ENCODE data around the gene DNMBP. TPM values are rescaled to one million over a fixed set of nuclear protein-coding genes. Genes with fewer than 3 reads are reported as not detected.

DNMBP gene
- total and polyA plus RNA-seq, 2 experiments from 2014 or later: 12.4 to 18.5 TPM

DNA sequence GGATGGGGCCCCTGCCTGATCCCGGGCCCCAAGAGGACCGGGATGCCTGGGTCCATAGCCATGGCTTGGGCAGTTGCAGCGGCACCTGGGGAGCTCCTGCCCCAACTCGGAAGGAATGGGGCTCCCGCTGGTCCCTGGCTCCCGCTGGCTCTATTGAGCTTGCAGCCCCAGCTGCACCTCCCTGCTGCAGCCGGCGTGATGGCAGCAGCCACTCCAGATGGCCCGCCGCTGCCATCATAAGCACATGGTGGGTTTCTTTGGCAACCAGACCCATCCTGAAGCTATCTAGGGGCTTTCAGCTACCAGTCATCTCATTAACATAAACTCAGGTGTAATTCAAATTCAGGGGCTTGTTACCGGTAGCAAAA is 11.1 kb upstream of the DNMBP start:
- no peak overlapping the region for H2AFZ ChIP-seq
- no peaks in the 10 kb centered on the region for H3K79me2 ChIP-seq (ENCODE audit: insufficient read depth)
- no peaks in the 10 kb centered on the region for H3K9me3 ChIP-seq (ENCODE audit: low read depth)
- no peak for TF ChIP-seq EZH2phosphoT487 (IDR thresholded peaks at IDR 0.05; ENCODE audit: insufficient read depth, low read depth)
- no peak for TF ChIP-seq EZH2 (IDR thresholded peaks at IDR 0.05; ENCODE audit: insufficient read depth, poor library complexity, severe bottlenecking)
- no peak overlapping the region for H3K9ac ChIP-seq
- H4K20me1 ChIP-seq (ENCODE audit: insufficient read depth): no peaks in the 10 kb centered on the region
- no peaks in the 10 kb centered on the region for H3K4me1 ChIP-seq (ENCODE audit: insufficient read depth)
- H3K4me3 ChIP-seq: no peak overlapping the region
- no peak for DNase-seq
- H3K9me2 ChIP-seq (ENCODE audit: insufficient read depth): no peaks in the 10 kb centered on the region
- no peaks in the 10 kb centered on the region for H3K36me3 ChIP-seq (ENCODE audit: low read depth)
- no peak overlapping the region for H3K4me2 ChIP-seq (ENCODE audit: unreplicated experiment)
- WGBS, 2 experiments (ENCODE audit: low coverage in 1 of 2, low lambda C conversion rate in 2 of 2, missing lambda C conversion rate in 2 of 2): 41 to 44% methylated on average over 9 to 11 of the region's 11 CpGs
- no peaks in the 10 kb centered on the region for H3K27me3 ChIP-seq (replicated peaks; ENCODE audit: insufficient read depth)
- H3K27ac ChIP-seq: no peak overlapping the region
- in situ Hi-C loops (cut with MboI): no loop called here
- H3F3A ChIP-seq (ENCODE audit: insufficient read depth): no peaks in the 10 kb centered on the region

DNA sequence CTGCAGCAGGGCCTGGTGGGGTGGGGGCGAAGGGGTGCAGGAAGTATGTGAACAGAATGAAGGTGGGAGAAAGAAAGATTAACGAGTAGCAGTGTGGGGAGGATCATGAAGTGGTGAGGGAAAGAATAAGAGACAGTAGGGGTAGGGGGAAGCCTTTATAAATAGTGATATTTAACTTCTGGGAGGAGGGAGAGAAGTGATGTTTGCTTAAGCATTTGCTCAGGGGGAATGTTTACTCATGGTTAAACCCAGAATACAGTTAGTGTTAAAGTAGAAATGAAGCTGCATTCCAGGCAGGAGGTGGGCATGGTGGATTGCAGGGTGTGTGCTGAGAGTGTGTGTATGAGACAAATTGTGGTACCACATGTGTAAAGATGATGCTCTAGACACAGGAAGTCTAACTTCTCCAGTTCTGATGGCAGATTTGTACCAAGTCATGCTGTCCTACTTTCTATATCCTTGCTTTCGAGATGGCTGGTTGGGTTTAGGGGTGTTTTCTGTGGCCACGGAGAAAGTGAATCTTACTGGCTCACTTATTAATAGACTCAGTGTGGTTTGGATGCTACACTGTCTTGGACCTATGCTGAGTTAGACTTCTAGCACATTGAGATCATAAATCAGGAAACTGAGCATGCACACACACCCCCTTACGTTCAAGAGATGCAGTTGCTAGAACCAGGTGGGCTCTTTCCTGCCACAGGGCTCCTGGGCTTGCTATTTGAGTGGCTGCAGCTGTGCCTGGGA is 10.6 kb upstream of the DNMBP start:
- no peak for DNase-seq
- WGBS, 2 experiments (ENCODE audit: low coverage in 1 of 2, low lambda C conversion rate in 2 of 2, missing lambda C conversion rate in 2 of 2): 63 to 65% methylated on average over 5 of the region's 5 CpGs
- Histone ChIP-seq H3K9ac (no peak overlapping the region), H4K20me1 (ENCODE audit: insufficient read depth) (no peaks in the 10 kb centered on the region), H3K79me2 (ENCODE audit: insufficient read depth) (no peaks in the 10 kb centered on the region), H3K9me2 (ENCODE audit: insufficient read depth) (no peaks in the 10 kb centered on the region), H3K36me3 (ENCODE audit: low read depth) (no peaks in the 10 kb centered on the region), H3K4me3 (no peak overlapping the region), H3F3A (ENCODE audit: insufficient read depth) (no peaks in the 10 kb centered on the region), H3K4me2 (ENCODE audit: unreplicated experiment) (no peak overlapping the region), H3K27me3 (replicated peaks; ENCODE audit: insufficient read depth) (no peaks in the 10 kb centered on the region), H3K9me3 (ENCODE audit: low read depth) (no peaks in the 10 kb centered on the region), H3K4me1 (ENCODE audit: insufficient read depth) (no peaks in the 10 kb centered on the region), H2AFZ (no peak overlapping the region), H3K27ac (no peak overlapping the region)
- in situ Hi-C loops (cut with MboI): no loop called here
- no peak for TF ChIP-seq EZH2phosphoT487 (IDR thresholded peaks at IDR 0.05; ENCODE audit: insufficient read depth, low read depth)
- no peak for TF ChIP-seq EZH2 (IDR thresholded peaks at IDR 0.05; ENCODE audit: insufficient read depth, poor library complexity, severe bottlenecking)

DNA sequence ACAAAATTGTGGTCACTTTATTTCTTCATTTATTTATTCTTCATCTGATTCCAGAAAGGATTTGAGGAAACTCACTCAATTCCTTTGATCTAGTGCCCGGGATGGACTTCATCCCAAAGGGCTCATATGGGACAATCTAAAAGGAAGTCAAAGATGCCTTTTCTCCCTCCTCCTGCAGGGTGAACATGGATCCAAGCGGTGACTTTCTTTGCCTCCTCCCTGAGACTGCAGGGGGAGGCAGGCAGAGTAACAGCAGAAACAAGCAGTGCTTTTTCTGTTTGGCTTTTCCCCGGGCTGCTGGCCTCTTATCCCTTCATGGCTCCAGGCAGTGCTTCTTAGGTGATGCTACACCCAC is 10.0 kb upstream of the DNMBP start:
- H3K36me3 ChIP-seq (ENCODE audit: low read depth): no peaks in the 10 kb centered on the region
- H4K20me1 ChIP-seq (ENCODE audit: insufficient read depth): no peaks in the 10 kb centered on the region
- no peak overlapping the region for H3K4me3 ChIP-seq
- H3K9me2 ChIP-seq (ENCODE audit: insufficient read depth): no peaks in the 10 kb centered on the region
- H3K4me2 ChIP-seq (ENCODE audit: unreplicated experiment): no peak overlapping the region
- no peaks in the 10 kb centered on the region for H3K27me3 ChIP-seq (replicated peaks; ENCODE audit: insufficient read depth)
- in situ Hi-C loops (cut with MboI): no loop called here
- WGBS, 2 experiments (ENCODE audit: low coverage in 1 of 2, low lambda C conversion rate in 2 of 2, missing lambda C conversion rate in 2 of 2): 46 to 53% methylated on average over 3 of the region's 3 CpGs
- no peaks in the 10 kb centered on the region for H3F3A ChIP-seq (ENCODE audit: insufficient read depth)
- no peak for TF ChIP-seq EZH2 (IDR thresholded peaks at IDR 0.05; ENCODE audit: insufficient read depth, poor library complexity, severe bottlenecking)
- TF ChIP-seq EZH2phosphoT487 (IDR thresholded peaks at IDR 0.05; ENCODE audit: insufficient read depth, low read depth): no peak
- no peak overlapping the region for H2AFZ ChIP-seq
- no peak overlapping the region for H3K27ac ChIP-seq
- H3K4me1 ChIP-seq (ENCODE audit: insufficient read depth): no peaks in the 10 kb centered on the region
- no peaks in the 10 kb centered on the region for H3K9me3 ChIP-seq (ENCODE audit: low read depth)
- H3K79me2 ChIP-seq (ENCODE audit: insufficient read depth): no peaks in the 10 kb centered on the region
- H3K9ac ChIP-seq: no peak overlapping the region
- peak; percentile 18 for DNase-seq

DNA sequence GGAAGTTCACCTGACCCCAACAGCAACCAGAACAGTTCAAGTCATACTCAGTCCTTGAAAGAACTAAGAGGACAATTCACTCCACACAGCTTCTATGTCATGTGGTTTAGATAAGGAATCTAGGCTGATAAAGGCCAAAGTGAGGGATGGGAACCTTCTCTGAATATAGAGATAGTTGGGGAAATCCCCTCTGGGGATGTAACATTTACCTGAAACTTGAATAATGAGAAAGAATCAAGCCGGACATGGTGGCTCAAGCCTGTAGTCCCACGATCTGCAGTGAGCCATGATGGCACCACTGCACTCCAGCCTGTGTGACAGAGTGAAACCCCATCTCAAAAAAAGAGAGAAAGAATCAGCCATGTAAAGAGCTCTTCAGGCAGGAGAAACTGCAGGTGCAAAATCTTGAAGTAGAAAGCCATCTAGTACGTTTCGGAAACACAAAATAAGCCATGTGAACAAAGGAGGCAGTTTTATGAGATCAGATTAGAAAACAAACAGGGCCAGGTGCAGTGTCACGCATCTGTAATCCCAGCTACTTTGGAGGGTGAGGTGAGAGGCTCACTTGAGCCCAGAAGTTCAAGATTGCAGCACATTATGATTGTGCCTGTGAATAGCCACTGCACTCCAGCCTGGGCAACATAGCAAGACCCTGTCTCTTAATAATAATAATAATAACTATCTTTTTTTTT is 4.5 kb upstream of the DNMBP start:
- Histone ChIP-seq H3K9me3 (ENCODE audit: low read depth) (no peaks in the 10 kb centered on the region), H4K20me1 (ENCODE audit: insufficient read depth) (no peaks in the 10 kb centered on the region), H2AFZ (no peak overlapping the region), H3K4me2 (ENCODE audit: unreplicated experiment) (no peak overlapping the region), H3K9ac (no peak overlapping the region), H3F3A (ENCODE audit: insufficient read depth) (peaks cover 13% of the 10 kb centered on the region), H3K9me2 (ENCODE audit: insufficient read depth) (no peaks in the 10 kb centered on the region), H3K36me3 (ENCODE audit: low read depth) (no peaks in the 10 kb centered on the region), H3K4me3 (no peak overlapping the region), H3K79me2 (ENCODE audit: insufficient read depth) (peaks cover 3% of the 10 kb centered on the region), H3K27ac (no peak overlapping the region), H3K27me3 (replicated peaks; ENCODE audit: insufficient read depth) (no peaks in the 10 kb centered on the region), H3K4me1 (ENCODE audit: insufficient read depth) (peaks cover 4% of the 10 kb centered on the region; the same call in 1 of the 2 replicates)
- 86 to 91% methylated on average over 5 of the region's 5 CpGs for WGBS, 2 experiments (ENCODE audit: low coverage in 1 of 2, low lambda C conversion rate in 2 of 2, missing lambda C conversion rate in 2 of 2)
- TF ChIP-seq EZH2phosphoT487 (IDR thresholded peaks at IDR 0.05; ENCODE audit: insufficient read depth, low read depth) (no peak), EZH2 (IDR thresholded peaks at IDR 0.05; ENCODE audit: insufficient read depth, poor library complexity, severe bottlenecking) (no peak)
- in situ Hi-C loops (cut with MboI): no loop called here
- DNase-seq: no peak
